ENCODE results near the gene EIF4B.

Gene EIF4B

GRCh38 chr12:53044052-53044581, 37.9 kb downstream of the EIF4B start:
- intact Hi-C loops (cut with DNase I), result no loop called here
- peak in 6 of 10 donors; percentile 58 to 94 (median 78) for DNase-seq

GRCh38 chr12:53044896-53045695, 38.8 kb downstream of the EIF4B start:
- intact Hi-C loops (cut with DNase I), result no loop called here
- no peak for DNase-seq

GRCh38 chr12:53045696-53046045, 39.4 kb downstream of the EIF4B start:
- intact Hi-C loops (cut with DNase I), result no loop called here
- DNase-seq, result peak in 1 of 10 donors; percentile 47

- DNase-seq, result peak in 9 of 10 donors; percentile 77 to 97 (median 83)
- intact Hi-C loops (cut with DNase I), result no loop called here
Measured at GRCh38 chr12:53046655-53047220, 40.5 kb downstream of the EIF4B start.

GRCh38 chr12:53047221-53048032, 41.2 kb downstream of the EIF4B start:
- peak in 8 of 10 donors; percentile 48 to 95 (median 72) for DNase-seq
- intact Hi-C loops (cut with DNase I), result no loop called here

- intact Hi-C loops (cut with DNase I), result no loop called here
- DNase-seq, result peak in 8 of 10 donors; percentile 56 to 94 (median 65)
Measured at GRCh38 chr12:53048033-53048779, 42.0 kb downstream of the EIF4B start.

GRCh38 chr12:53048780-53049401, 42.6 kb downstream of the EIF4B start:
- DNase-seq, result peak in 3 of 10 donors; percentile 70 to 80 (median 77)
- intact Hi-C loops (cut with DNase I), result no loop called here

- DNase-seq, result peak in 5 of 10 donors; percentile 35 to 90 (median 63)
- intact Hi-C loops (cut with DNase I), result no loop called here
Measured at GRCh38 chr12:53049571-53050318, 43.5 kb downstream of the EIF4B start, which contains the start of gene TNS2. TSS of gene TNS2 (plus strand) at chr12:53050065. CDS start at chr12:53050186, 121 bp downstream.

GRCh38 chr12:53050426-53051057, 44.3 kb downstream of the EIF4B start:
- peak in 1 of 10 donors; percentile 45 for DNase-seq
- intact Hi-C loops (cut with DNase I), result no loop called here

GRCh38 chr12:53051058-53051880, 45.0 kb downstream of the EIF4B start:
- intact Hi-C loops (cut with DNase I), result no loop called here
- DNase-seq, result peak; percentile 78 to 98 (median 87)

- peak in 2 of 10 donors; percentile 51 to 73 for DNase-seq
- intact Hi-C loops (cut with DNase I), result no loop called here
Measured at GRCh38 chr12:53051881-53052412, 45.7 kb downstream of the EIF4B start.

- intact Hi-C loops (cut with DNase I), result no loop called here
- DNase-seq, result peak; percentile 84 to 99 (median 92)
Measured at GRCh38 chr12:53052419-53053217, 46.4 kb downstream of the EIF4B start.

- peak in 7 of 10 donors; percentile 42 to 92 (median 69) for DNase-seq
- intact Hi-C loops (cut with DNase I), result no loop called here
Measured at GRCh38 chr12:53053218-53054111, 47.2 kb downstream of the EIF4B start.

- DNase-seq, result peak; percentile 94 to 99 (median 97)
- intact Hi-C loops (cut with DNase I), result no loop called here
Measured at GRCh38 chr12:53054112-53054878, 48.0 kb downstream of the EIF4B start.
